HL-60 (cell line): Measurements from ENCODE around the gene TAF11L12.
"Not testable (repeated sequence)": the region's sequence is repeated elsewhere in the genome, so short reads cannot be mapped to it uniquely, and the experiment has no call there.

ENCODE experiments used
- CTCF ChIP-seq: IDR thresholded peaks from one replicate; pipeline ENCODE4 v1.5.1; 2011; ENCODE audit warnings: low read length, control low read depth, inconsistent platforms; ENCODE audit not compliant: insufficient read depth
- GABPA ChIP-seq: IDR thresholded peaks from 2 replicates; pipeline ENCODE4 v1.6.1; 2012; ENCODE audit warnings: low read depth
- POLR2AphosphoS5 ChIP-seq: IDR thresholded peaks from 2 replicates; pipeline ENCODE4 v1.6.1; 2012; ENCODE audit warnings: low read depth
- REST ChIP-seq: IDR thresholded peaks from 2 replicates; pipeline ENCODE4 v1.6.1; 2012; ENCODE audit warnings: low read depth; ENCODE audit not compliant: insufficient replicate concordance

GRCh38 chr5:17649232-17649631 is 39.0 kb downstream of the TAF11L12 start:
- TF ChIP-seq CTCF, GABPA, POLR2AphosphoS5, REST: not testable (repeated sequence)
